ENCODE data around the gene TLE6. TPM values are rescaled to one million over a fixed set of nuclear protein-coding genes. Genes with fewer than 3 reads are reported as not detected.

Gene TLE6
- total RNA-seq, 1 experiment from 2014 or later = 1.1 TPM

GRCh38 chr19:3041761-3042620 lies 64.6 kb downstream of the TLE6 start:
- no peak for DNase-seq
- TF ChIP-seq EZH2 (IDR thresholded peaks at IDR 0.05; ENCODE audit: low read depth) (no peak), CTCF (conservative IDR thresholded peaks at IDR 0.05) (no peak)
- Histone ChIP-seq H3K79me2 (ENCODE audit: low read depth) (no peaks in the 10 kb centered on the region), H3K4me3 (no peak overlapping the region), H2AFZ (no peak overlapping the region), H4K20me1 (ENCODE audit: insufficient read depth) (no peaks in the 10 kb centered on the region), H3K4me2 (no peak overlapping the region), H3K27ac (no peak overlapping the region), H3K9me2 (ENCODE audit: insufficient read depth) (no peaks in the 10 kb centered on the region), H3F3A (ENCODE audit: insufficient read depth, low read depth) (peaks cover 4% of the 10 kb centered on the region), H3K9me3 (ENCODE audit: insufficient read depth, low read depth) (no peaks in the 10 kb centered on the region), H3K4me1 (replicated peaks; ENCODE audit: insufficient read depth) (no peaks in the 10 kb centered on the region), H3K27me3 (ENCODE audit: insufficient read depth, low read depth) (no peaks in the 10 kb centered on the region), H3K36me3 (ENCODE audit: low read depth) (no peaks in the 10 kb centered on the region)
- POLR2A ChIA-PET (ENCODE audit: unreplicated experiment) = no interaction called here
- BruUV-seq (replicated peaks) = no TSS peak
- intact Hi-C loops (cut with micrococcal nuclease; ENCODE audit: unreplicated experiment) = loop anchor here (1.0 kb wide), 1 partner anchor 28 kb away; no protein-coding TSS in a partner anchor
- CTCF ChIA-PET = no interaction called here

DNA sequence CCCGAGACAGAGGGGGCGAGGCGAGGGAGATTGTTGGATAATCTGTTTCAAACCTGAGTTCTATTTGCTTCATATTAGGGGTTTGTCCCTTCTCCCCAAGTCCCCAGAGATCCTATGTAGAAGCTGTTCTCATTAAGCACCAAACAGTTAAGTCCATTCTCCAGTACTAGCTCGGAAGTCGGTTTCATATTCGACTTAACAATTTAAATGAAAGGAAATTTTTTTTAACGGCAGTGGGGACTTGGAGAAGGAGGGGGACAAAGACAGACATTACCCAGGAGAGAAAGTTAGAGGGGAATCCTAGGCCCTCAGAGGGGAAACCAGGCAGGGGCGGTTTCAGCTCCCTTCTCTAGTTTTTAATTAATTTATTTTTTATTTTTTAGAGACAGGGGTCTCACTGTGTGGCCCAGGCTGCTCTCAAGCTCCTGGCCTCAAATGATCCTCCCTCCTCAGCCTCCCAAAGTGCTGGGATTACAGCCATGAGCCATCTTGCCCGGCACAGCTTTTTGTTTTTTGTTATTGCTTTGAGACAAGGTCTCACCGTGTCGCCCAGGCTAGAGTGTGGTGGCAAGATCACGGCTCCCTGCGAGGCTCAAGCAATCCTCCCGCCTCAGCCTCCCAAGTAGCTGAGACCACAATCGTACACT lies 65.4 kb downstream of the TLE6 start:
- H3F3A ChIP-seq (ENCODE audit: insufficient read depth, low read depth) = no peaks in the 10 kb centered on the region
- CTCF ChIA-PET = no interaction called here
- H3K4me1 ChIP-seq (replicated peaks; ENCODE audit: insufficient read depth) = no peaks in the 10 kb centered on the region
- DNase-seq = no peak
- intact Hi-C loops (cut with micrococcal nuclease; ENCODE audit: unreplicated experiment) = loop anchor here (1.0 kb wide), 1 partner anchor 28 kb away; no protein-coding TSS in a partner anchor
- H3K79me2 ChIP-seq (ENCODE audit: low read depth) = no peaks in the 10 kb centered on the region
- no peaks in the 10 kb centered on the region for H3K9me3 ChIP-seq (ENCODE audit: insufficient read depth, low read depth)
- BruUV-seq (replicated peaks) = no TSS peak
- no peak overlapping the region for H2AFZ ChIP-seq
- TF ChIP-seq CTCF (conservative IDR thresholded peaks at IDR 0.05) (no peak), EZH2 (IDR thresholded peaks at IDR 0.05; ENCODE audit: low read depth) (no peak)
- POLR2A ChIA-PET (ENCODE audit: unreplicated experiment) = no interaction called here
- no peak overlapping the region for H3K4me2 ChIP-seq
- H3K27ac ChIP-seq = no peak overlapping the region
- no peaks in the 10 kb centered on the region for H3K27me3 ChIP-seq (ENCODE audit: insufficient read depth, low read depth)
- H3K9me2 ChIP-seq (ENCODE audit: insufficient read depth) = no peaks in the 10 kb centered on the region
- no peaks in the 10 kb centered on the region for H3K36me3 ChIP-seq (ENCODE audit: low read depth)
- no peaks in the 10 kb centered on the region for H4K20me1 ChIP-seq (ENCODE audit: insufficient read depth)
- H3K4me3 ChIP-seq = no peak overlapping the region

Other genes starting within 250 kb of the TLE6 start
- 21.6 and 25.3 TPM in 2 replicates for gene SLC39A3, start 237.5 kb upstream of the TLE6 start, total RNA-seq (2021)
- gene SGTA, start 194.3 kb upstream of the TLE6 start, total RNA-seq (2021) = 35.1 and 40.7 TPM in 2 replicates
- 83.2 and 85.8 TPM in 2 replicates for gene THOP1, start 192.1 kb upstream of the TLE6 start, total RNA-seq (2021)
- gene ZNF554, start 157.7 kb upstream of the TLE6 start, total RNA-seq (2021) = 3.3 and 5.6 TPM in 2 replicates
- 1.2 and 2.2 TPM in 2 replicates for gene ZNF555, start 136.1 kb upstream of the TLE6 start, total RNA-seq (2021)
- not detected in 2 replicates for gene ZNF556, start 110.2 kb upstream of the TLE6 start, total RNA-seq (2021)
- 2.6 TPM in 2 replicates for gene ZNF57, start 76.6 kb upstream of the TLE6 start, total RNA-seq (2021)
- 2.1 and 2.5 TPM in 2 replicates for gene ZNF77, start 32.6 kb upstream of the TLE6 start, total RNA-seq (2021)
- 13.7 and 21.8 TPM in 2 replicates for gene TLE2, start 51.7 kb downstream of the TLE6 start, total RNA-seq (2021)
- gene TLE5, start 84.9 kb downstream of the TLE6 start, total RNA-seq (2021) = 210 and 217 TPM in 2 replicates
- 36.9 and 38.8 TPM in 2 replicates for gene GNA11, start 116.8 kb downstream of the TLE6 start, total RNA-seq (2021)
- 14.2 and 16.3 TPM in 2 replicates for gene GNA15, start 158.5 kb downstream of the TLE6 start, total RNA-seq (2021)
- gene S1PR4, start 201.2 kb downstream of the TLE6 start, total RNA-seq (2021) = 0.37 and 0.83 TPM in 2 replicates
- 46.0 and 61.4 TPM in 2 replicates for gene NCLN, start 208.4 kb downstream of the TLE6 start, total RNA-seq (2021)
- gene CELF5, start 247.1 kb downstream of the TLE6 start, total RNA-seq (2021) = 0.20 and 0.48 TPM in 2 replicates

Data from PC-9 (cell line).